Esophagus (tissue), 2 donors: ENCODE results near the gene GDF2. TPM values are rescaled to one million over a fixed set of nuclear protein-coding genes. Genes with fewer than 3 reads are reported as not detected.

ENCODE experiments used
- H3K27ac ChIP-seq, 2 donors: one replicate each; pipeline ENCODE4 v1.5.1; 2013; ENCODE audit warnings: low read depth in 2 of 2, mild to moderate bottlenecking in 2 of 2, inconsistent platforms in 1 of 2, low read length in 1 of 2, moderate library complexity in 1 of 2
- H3K27me3 ChIP-seq, 2 donors: one replicate each; pipeline ENCODE4 v1.6.1; 2013; ENCODE audit warnings: low read length in 2 of 2, control low read depth in 1 of 2, mild to moderate bottlenecking in 1 of 2; ENCODE audit not compliant: insufficient read depth in 2 of 2, control insufficient read depth in 1 of 2
- H3K36me3 ChIP-seq, 2 donors: one replicate each; pipeline ENCODE4 v1.6.1; 2013; ENCODE audit warnings: low read length in 1 of 2; ENCODE audit not compliant: control insufficient read depth in 2 of 2, insufficient read depth in 2 of 2
- H3K4me1 ChIP-seq, 2 donors: one replicate each; pipeline ENCODE4 v1.6.1; 2013; ENCODE audit warnings: low read length in 1 of 2; ENCODE audit not compliant: control insufficient read depth in 2 of 2, insufficient read depth in 2 of 2
- H3K4me3 ChIP-seq, 2 donors: one replicate each; pipeline ENCODE4 v1.5.1; 2013; ENCODE audit warnings: low read length in 2 of 2, mild to moderate bottlenecking in 2 of 2, low read depth in 1 of 2, moderate library complexity in 1 of 2
- H3K9me3 ChIP-seq, 2 donors: one replicate each; pipeline ENCODE4 v1.6.1; 2013; ENCODE audit warnings: mild to moderate bottlenecking in 2 of 2, low read depth in 1 of 2, low read length in 1 of 2, moderate library complexity in 1 of 2; ENCODE audit not compliant: control insufficient read depth in 2 of 2, insufficient read depth in 1 of 2
- WGBS, 2 donors: extraction: QIAGEN DNeasy Blood & Tissue Kit; methylation state at CpG; one replicate each; pipeline ENCODE4 v1.1.7; 2013; 5-methylcytosine and 5-hydroxymethylcytosine counted together
- polyA plus RNA-seq, 2 donors: library from polyadenylated mRNA; stranded (reverse); fragments of 200-250 nt; gene quantifications; one replicate each; pipeline ENCODE4 v1.2.3, GENCODE V29; 2013
- donor health status: healthy with polysubstance abuse.
- donor health status: Bipolar disorder and iron deficiency.

The GDF2 gene
- polyA plus RNA-seq, 2 donors: not detected

DNA sequence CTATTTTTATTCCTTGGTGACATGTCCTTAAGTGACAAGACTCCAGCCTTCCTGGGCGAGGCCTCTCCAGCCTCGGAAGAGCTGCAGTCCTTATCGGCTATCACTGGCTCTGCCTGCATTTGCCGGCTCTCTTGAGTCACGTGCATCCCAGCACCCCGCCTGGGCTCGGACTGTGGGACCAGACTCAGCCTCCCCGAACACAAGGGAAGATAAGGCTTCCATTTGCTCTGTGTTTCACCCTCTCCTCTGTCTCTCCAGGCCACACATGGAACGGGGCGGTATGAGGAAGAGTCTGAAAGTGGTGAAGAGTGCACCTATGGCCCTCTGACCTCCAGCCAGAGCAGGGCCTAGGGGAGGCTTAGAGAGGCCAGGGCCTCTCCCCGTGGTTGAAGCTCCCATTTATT is 4.7 kb downstream of the GDF2 start:
- peaks cover 0 to 5% of the 10 kb centered on the region in 2 donors for H3K4me1 ChIP-seq
- WGBS, 2 donors: 87% methylated on average over 11 of the region's 11 CpGs

DNA sequence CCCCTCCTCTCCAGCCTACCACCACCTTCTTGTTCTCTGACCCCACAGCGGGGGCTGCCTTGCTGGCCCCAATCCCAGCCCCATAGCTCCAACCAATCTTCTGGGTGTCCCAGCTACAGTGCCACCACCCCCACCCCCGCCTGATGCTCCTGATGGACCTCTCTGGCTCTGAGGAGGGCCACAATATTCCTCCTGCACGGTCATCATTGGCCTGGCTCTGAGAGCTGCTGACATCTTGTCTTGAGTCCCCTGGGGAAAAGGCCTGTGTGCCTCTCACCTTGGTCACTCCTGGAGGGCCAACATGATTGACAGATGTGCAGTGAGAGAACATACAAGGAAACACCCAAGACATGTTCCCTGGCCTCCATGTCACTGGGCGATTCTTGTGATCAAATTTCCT is 7.6 kb downstream of the GDF2 start:
- Histone ChIP-seq H3K36me3 (no peaks in the 10 kb centered on the region), H3K4me3 (no peak overlapping the region), H3K27me3 (peaks cover 0 to 3% of the 10 kb centered on the region in 2 donors), H3K9me3 (peaks cover 0 to 5% of the 10 kb centered on the region in 2 donors), H3K4me1 (peaks cover 0 to 5% of the 10 kb centered on the region in 2 donors), H3K27ac (no peak overlapping the region)
- WGBS, 2 donors: 92 to 94% methylated on average over 4 of the region's 4 CpGs

More for the DNA sequence above, 4.7 kb downstream of the GDF2 start:
- no peak overlapping the region for H3K27ac ChIP-seq
- H3K4me3 ChIP-seq: no peak overlapping the region
- H3K27me3 ChIP-seq: peaks cover 0 to 2% of the 10 kb centered on the region in 2 donors
- no peaks in the 10 kb centered on the region for H3K36me3 ChIP-seq
- H3K9me3 ChIP-seq: peaks cover 0 to 5% of the 10 kb centered on the region in 2 donors

DNA sequence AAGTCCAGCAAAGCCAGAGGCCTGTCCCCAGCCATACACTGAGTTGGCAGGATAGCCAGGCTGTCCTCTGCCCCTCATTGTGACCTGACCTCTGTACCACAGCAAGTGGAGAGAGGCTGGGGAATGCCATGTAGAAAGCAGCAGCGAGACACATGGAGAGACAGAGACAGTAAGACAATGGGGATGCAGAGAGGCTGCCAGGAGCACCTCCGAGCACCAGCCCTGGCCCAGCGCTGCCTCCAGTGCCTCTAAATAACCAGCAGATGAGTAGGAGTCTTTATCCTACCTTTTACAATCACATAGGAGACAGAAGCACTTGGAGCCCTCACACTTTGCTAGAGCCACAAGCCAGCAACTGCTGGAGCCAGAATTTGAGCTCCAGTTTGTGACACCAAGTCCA is 8.1 kb downstream of the GDF2 start:
- WGBS, 2 donors: 92 to 94% methylated on average over 3 of the region's 3 CpGs
- H3K27ac ChIP-seq: no peak overlapping the region
- peaks cover 0 to 5% of the 10 kb centered on the region in 2 donors for H3K4me1 ChIP-seq
- H3K36me3 ChIP-seq: no peaks in the 10 kb centered on the region
- peaks cover 0 to 5% of the 10 kb centered on the region in 2 donors for H3K9me3 ChIP-seq
- peaks cover 0 to 3% of the 10 kb centered on the region in 2 donors for H3K27me3 ChIP-seq
- no peak overlapping the region for H3K4me3 ChIP-seq

DNA sequence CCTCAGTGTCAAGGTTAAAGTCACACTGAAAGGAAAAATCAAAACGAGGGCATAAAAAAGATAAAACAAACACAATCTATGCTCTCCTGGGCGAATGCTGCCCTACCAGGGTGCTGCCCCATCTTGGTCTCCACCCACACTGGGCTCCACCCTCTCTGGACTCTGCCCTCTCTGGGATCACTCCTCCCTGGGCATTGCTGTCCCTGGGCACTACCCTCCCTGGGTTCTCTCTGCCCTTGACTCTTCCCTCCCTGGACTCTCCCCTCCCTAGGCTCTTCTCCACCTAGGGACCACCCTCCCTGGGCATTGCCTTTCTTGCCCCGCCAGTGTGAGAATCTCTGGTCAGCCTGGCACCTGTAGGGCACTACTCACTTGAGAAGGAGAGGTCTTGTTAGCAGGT is 8.6 kb downstream of the GDF2 start:
- Histone ChIP-seq H3K27ac (no peak overlapping the region), H3K4me3 (no peak overlapping the region), H3K36me3 (no peaks in the 10 kb centered on the region), H3K27me3 (peaks cover 0 to 3% of the 10 kb centered on the region in 2 donors), H3K9me3 (peaks cover 0 to 5% of the 10 kb centered on the region in 2 donors), H3K4me1 (peaks cover 0 to 5% of the 10 kb centered on the region in 2 donors)
- 72 to 74% methylated on average over 3 of the region's 3 CpGs for WGBS, 2 donors

DNA sequence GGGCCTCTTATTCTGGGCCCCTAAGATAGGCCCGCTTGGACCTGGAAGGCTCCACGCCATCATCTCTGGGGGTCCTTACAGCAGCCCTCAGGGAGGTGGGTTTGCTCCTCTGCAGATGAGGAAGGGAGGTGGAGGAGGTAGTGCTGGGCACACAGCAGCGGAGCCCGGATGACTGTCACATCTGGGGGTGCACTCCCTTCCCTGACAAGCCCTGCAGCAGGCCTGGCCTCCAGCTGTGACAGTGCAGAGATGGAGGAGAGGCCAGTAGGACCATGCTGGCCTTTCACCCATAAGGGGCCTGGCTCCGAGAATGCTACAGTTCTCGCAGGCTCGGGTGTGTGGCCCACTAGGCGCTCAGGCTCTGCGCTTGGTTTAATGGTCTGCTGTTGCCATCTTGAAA is 9.2 kb downstream of the GDF2 start:
- Histone ChIP-seq H3K4me1 (no peaks in the 10 kb centered on the region), H3K27ac (no peak overlapping the region), H3K36me3 (no peaks in the 10 kb centered on the region), H3K27me3 (peaks cover 0 to 3% of the 10 kb centered on the region in 2 donors), H3K4me3 (no peak overlapping the region), H3K9me3 (peaks cover 0 to 5% of the 10 kb centered on the region in 2 donors)
- 94 to 96% methylated on average over 9 of the region's 9 CpGs for WGBS, 2 donors

DNA sequence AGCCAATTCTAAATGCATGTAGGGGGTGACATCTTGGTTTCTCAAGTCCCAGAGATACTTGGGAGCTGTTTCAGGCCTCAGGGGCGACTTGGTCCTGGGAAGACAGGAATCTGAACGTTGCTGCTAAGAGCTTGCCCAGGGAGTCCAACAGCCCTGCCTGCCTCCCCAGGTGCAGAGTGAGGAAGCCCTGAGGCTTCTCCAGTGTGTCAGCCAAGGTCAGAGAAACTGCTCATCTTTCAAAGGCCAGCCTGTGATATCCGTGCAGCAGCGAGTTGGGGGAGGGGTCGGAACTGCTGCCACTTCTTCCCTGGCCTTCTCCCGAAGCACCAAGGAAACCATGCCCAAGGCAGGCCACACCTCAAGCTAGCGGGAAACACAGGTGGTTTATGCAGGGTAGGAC is 9.7 kb downstream of the GDF2 start:
- H3K4me1 ChIP-seq: no peaks in the 10 kb centered on the region
- no peak overlapping the region for H3K27ac ChIP-seq
- no peak overlapping the region for H3K4me3 ChIP-seq
- 59 to 76% methylated on average over 7 of the region's 7 CpGs for WGBS, 2 donors
- H3K27me3 ChIP-seq: peaks cover 0 to 3% of the 10 kb centered on the region in 2 donors
- peaks cover 0 to 5% of the 10 kb centered on the region in 2 donors for H3K9me3 ChIP-seq
- no peaks in the 10 kb centered on the region for H3K36me3 ChIP-seq

DNA sequence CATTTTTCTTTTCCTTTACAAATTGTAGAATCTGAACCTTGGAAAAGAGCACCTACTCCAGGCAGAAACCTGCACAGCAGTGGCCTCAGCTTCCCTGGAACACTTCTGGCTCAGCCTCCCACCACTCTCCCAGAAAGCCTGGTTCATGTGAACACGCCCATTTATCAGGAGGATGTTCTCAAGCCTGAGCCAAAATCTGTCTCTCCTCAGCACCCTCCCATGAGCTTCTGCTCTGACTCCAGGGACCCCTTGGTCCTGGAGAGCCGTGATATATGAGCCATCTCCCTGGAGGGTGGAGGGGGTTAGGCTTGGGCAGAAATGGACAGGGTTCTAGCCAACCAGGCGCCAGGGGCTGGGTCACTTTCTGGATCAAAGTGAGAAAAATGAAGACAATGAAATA is 10.1 kb downstream of the GDF2 start:
- Histone ChIP-seq H3K4me3 (no peak overlapping the region), H3K4me1 (no peaks in the 10 kb centered on the region), H3K9me3 (peaks cover 0 to 5% of the 10 kb centered on the region in 2 donors), H3K27me3 (peaks cover 0 to 3% of the 10 kb centered on the region in 2 donors), H3K27ac (no peak overlapping the region), H3K36me3 (no peaks in the 10 kb centered on the region)
- WGBS, 2 donors: 75 to 76% methylated on average over 3 of the region's 3 CpGs

DNA sequence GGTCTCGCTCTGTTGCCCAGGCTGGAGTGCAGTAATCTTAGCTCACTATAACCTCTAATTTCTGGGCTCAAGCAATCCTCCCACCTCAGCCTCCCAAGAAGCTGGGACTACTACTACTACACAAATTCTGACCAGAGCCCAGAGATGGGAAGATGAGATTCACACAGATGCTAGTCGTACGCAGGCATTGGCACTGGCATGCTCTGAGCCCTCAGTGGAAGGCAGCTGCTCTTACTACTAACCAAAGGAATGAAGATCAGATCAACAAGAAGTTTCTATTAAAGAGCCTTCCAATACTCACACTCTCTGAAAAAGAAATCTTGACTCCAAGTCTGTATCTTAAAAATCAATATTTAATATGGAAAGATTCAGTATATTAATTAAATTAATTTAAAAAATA is 10.7 kb downstream of the GDF2 start:
- Histone ChIP-seq H3K4me3 (no peak overlapping the region), H3K36me3 (no peaks in the 10 kb centered on the region), H3K27me3 (peaks cover 0 to 3% of the 10 kb centered on the region in 2 donors), H3K9me3 (peaks cover 0 to 3% of the 10 kb centered on the region in 2 donors), H3K27ac (no peak overlapping the region), H3K4me1 (no peaks in the 10 kb centered on the region)
- 80 to 88% methylated on average over 3 of the region's 3 CpGs for WGBS, 2 donors

DNA sequence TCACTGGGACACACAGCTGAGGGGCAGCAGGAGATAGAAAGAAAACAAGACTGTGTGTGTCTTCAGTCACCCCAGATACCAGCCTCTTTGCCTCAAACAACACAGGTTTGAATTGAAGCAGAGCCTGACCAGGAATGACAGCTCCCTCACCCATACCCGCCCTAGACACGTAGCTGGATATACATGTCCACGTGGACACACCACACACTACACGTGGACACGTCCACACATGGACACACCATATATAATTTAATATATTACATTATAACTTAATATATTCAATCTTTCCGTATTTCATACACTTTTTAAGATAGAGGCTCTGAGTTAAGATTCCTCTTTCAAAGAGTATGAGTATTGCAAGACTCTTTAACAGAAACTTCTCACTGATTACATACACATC is 11.3 kb downstream of the GDF2 start:
- no peak overlapping the region for H3K4me3 ChIP-seq
- no peaks in the 10 kb centered on the region for H3K36me3 ChIP-seq
- no peaks in the 10 kb centered on the region for H3K4me1 ChIP-seq
- H3K27ac ChIP-seq: no peak overlapping the region
- peaks cover 0 to 3% of the 10 kb centered on the region in 2 donors for H3K9me3 ChIP-seq
- 81 to 89% methylated on average over 6 of the region's 6 CpGs for WGBS, 2 donors
- peaks cover 0 to 3% of the 10 kb centered on the region in 2 donors for H3K27me3 ChIP-seq

DNA sequence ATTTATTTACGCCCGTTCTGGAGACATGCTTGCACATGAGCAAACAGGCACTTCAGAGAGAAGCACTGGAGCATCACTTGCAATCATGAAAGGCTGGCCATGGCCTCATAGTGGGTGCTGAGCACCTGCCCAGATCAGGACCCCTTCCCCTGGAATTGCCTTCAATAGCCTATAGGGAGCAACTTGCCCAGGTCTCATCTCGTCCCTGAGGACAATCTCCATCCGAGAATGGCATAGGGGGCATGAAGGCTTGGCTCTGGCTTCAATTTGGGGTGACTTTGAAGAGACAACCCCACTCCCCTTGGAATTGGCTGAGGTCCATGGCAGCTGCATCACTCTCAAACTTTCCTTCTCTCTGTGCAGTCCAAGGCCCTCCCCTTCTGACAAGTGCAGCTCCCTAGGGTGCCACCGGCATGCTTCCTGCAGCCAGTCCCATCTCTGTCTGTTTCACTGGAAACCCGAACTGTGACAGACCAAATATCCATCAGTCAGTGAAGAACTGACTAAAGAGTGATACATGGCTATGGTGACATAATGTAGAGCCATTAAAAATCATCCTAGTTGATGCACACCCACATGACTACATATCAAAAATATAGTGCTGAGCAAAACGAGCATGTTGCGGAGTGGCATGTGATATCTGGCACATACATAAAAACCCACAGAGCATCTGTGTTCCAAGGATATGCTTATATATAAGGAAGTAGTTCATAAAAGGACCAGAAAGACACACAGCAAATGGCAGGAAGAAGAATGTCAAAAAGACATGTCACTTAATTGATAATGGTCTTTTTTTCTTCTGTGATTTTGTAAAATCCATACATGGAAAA is 12.4 kb downstream of the GDF2 start:
- H3K4me3 ChIP-seq: no peak overlapping the region
- H3K4me1 ChIP-seq: no peaks in the 10 kb centered on the region
- 79 to 83% methylated on average over 8 of the region's 8 CpGs for WGBS, 2 donors
- H3K27ac ChIP-seq: no peak overlapping the region
- peaks cover 0 to 3% of the 10 kb centered on the region in 2 donors for H3K27me3 ChIP-seq
- H3K36me3 ChIP-seq: no peaks in the 10 kb centered on the region
- no peaks in the 10 kb centered on the region for H3K9me3 ChIP-seq
